ENCODE measurements around the gene ABCC3.

The ABCC3 gene

GRCh38 chr17:50664788-50665458 is 30.2 kb downstream of the ABCC3 start:
- ATAC-seq (replicated peaks) (no peak), DNase-seq (no peak)
- peaks cover 3% of the 10 kb centered on the region in 2 donors for H3K4me1 Mint-ChIP-seq (ENCODE audit: low read depth in 2 of 2)
- H3K27me3 Mint-ChIP-seq = peaks cover 13% of the 10 kb centered on the region in 2 donors
- no peaks in the 10 kb centered on the region for H3K9me3 Mint-ChIP-seq
- H3K36me3 Mint-ChIP-seq (ENCODE audit: insufficient read depth) = no peaks in the 10 kb centered on the region
- no peak overlapping the region for H3K4me3 Mint-ChIP-seq
- H3K27ac Mint-ChIP-seq = no peak overlapping the region

- DNase-seq (no peak), ATAC-seq (replicated peaks) (no peak)
- Mint-ChIP-seq H3K27me3 (peaks cover 6 to 8% of the 10 kb centered on the region in 2 donors), H3K27ac (no peak overlapping the region), H3K4me1 (ENCODE audit: low read depth in 2 of 2) (peaks cover 3% of the 10 kb centered on the region in 2 donors), H3K4me3 (no peak overlapping the region), H3K9me3 (no peaks in the 10 kb centered on the region), H3K36me3 (ENCODE audit: insufficient read depth) (no peaks in the 10 kb centered on the region)
Measured at GRCh38 chr17:50665838-50666237, 31.2 kb downstream of the ABCC3 start.

- no peak overlapping the region for H3K27ac Mint-ChIP-seq
- DNase-seq (no peak), ATAC-seq (replicated peaks) (no peak)
- H3K36me3 Mint-ChIP-seq (ENCODE audit: insufficient read depth) = no peaks in the 10 kb centered on the region
- peaks cover 3% of the 10 kb centered on the region in 2 donors for H3K4me1 Mint-ChIP-seq (ENCODE audit: low read depth in 2 of 2)
- H3K9me3 Mint-ChIP-seq = no peaks in the 10 kb centered on the region
- no peak overlapping the region for H3K4me3 Mint-ChIP-seq
- H3K27me3 Mint-ChIP-seq = peaks cover under 1 to 6% of the 10 kb centered on the region in 2 donors
Measured at GRCh38 chr17:50666316-50666715, 31.6 kb downstream of the ABCC3 start.

GRCh38 chr17:50667259-50668024 is 32.8 kb downstream of the ABCC3 start:
- no peak for ATAC-seq (replicated peaks)
- no peak for DNase-seq
- Mint-ChIP-seq H3K27ac (no peak overlapping the region), H3K4me3 (no peak overlapping the region), H3K4me1 (ENCODE audit: low read depth in 2 of 2) (no peaks in the 10 kb centered on the region), H3K9me3 (no peaks in the 10 kb centered on the region), H3K36me3 (ENCODE audit: insufficient read depth) (no peaks in the 10 kb centered on the region), H3K27me3 (no peaks in the 10 kb centered on the region)

- Mint-ChIP-seq H3K9me3 (no peaks in the 10 kb centered on the region), H3K27me3 (no peaks in the 10 kb centered on the region), H3K4me3 (no peak overlapping the region), H3K27ac (no peak overlapping the region), H3K4me1 (ENCODE audit: low read depth in 2 of 2) (no peaks in the 10 kb centered on the region), H3K36me3 (ENCODE audit: insufficient read depth) (no peaks in the 10 kb centered on the region)
- ATAC-seq (replicated peaks) (no peak), DNase-seq (no peak)
Measured at GRCh38 chr17:50668025-50668837, 33.5 kb downstream of the ABCC3 start.

- H3K36me3 Mint-ChIP-seq (ENCODE audit: insufficient read depth) = no peaks in the 10 kb centered on the region
- DNase-seq = no peak
- H3K27me3 Mint-ChIP-seq = no peaks in the 10 kb centered on the region
- H3K27ac Mint-ChIP-seq = no peak overlapping the region
- H3K4me1 Mint-ChIP-seq (ENCODE audit: low read depth in 2 of 2) = no peaks in the 10 kb centered on the region
- ATAC-seq (replicated peaks) = no peak
- no peak overlapping the region for H3K4me3 Mint-ChIP-seq
- no peaks in the 10 kb centered on the region for H3K9me3 Mint-ChIP-seq
Measured at GRCh38 chr17:50668838-50669581, 34.3 kb downstream of the ABCC3 start.

GRCh38 chr17:50672071-50672470 is 37.4 kb downstream of the ABCC3 start:
- no peaks in the 10 kb centered on the region for H3K4me1 Mint-ChIP-seq (ENCODE audit: low read depth in 2 of 2)
- ATAC-seq (replicated peaks) (no peak), DNase-seq (no peak)
- no peak overlapping the region for H3K27ac Mint-ChIP-seq
- no peaks in the 10 kb centered on the region for H3K9me3 Mint-ChIP-seq
- H3K27me3 Mint-ChIP-seq = peaks cover 5 to 14% of the 10 kb centered on the region in 2 donors
- H3K4me3 Mint-ChIP-seq = no peak overlapping the region
- no peaks in the 10 kb centered on the region for H3K36me3 Mint-ChIP-seq (ENCODE audit: insufficient read depth)

- Mint-ChIP-seq H3K4me3 (no peak overlapping the region), H3K9me3 (no peaks in the 10 kb centered on the region), H3K27me3 (peaks cover 7 to 23% of the 10 kb centered on the region in 2 donors), H3K4me1 (ENCODE audit: low read depth in 2 of 2) (no peaks in the 10 kb centered on the region), H3K27ac (no peak overlapping the region), H3K36me3 (ENCODE audit: insufficient read depth) (no peaks in the 10 kb centered on the region)
- ATAC-seq (replicated peaks) (no peak), DNase-seq (no peak)
Measured at GRCh38 chr17:50672831-50673551, 38.3 kb downstream of the ABCC3 start.

GRCh38 chr17:50675190-50675589 is 40.5 kb downstream of the ABCC3 start:
- ATAC-seq (replicated peaks) (no peak), DNase-seq (no peak)
- H3K27ac Mint-ChIP-seq = no peak overlapping the region
- H3K4me1 Mint-ChIP-seq (ENCODE audit: low read depth in 2 of 2) = no peaks in the 10 kb centered on the region
- no peaks in the 10 kb centered on the region for H3K9me3 Mint-ChIP-seq
- H3K36me3 Mint-ChIP-seq (ENCODE audit: insufficient read depth) = no peaks in the 10 kb centered on the region
- H3K4me3 Mint-ChIP-seq = no peak overlapping the region
- peaks cover 22 to 40% of the 10 kb centered on the region in 2 donors for H3K27me3 Mint-ChIP-seq

- Mint-ChIP-seq H3K9me3 (no peaks in the 10 kb centered on the region), H3K36me3 (ENCODE audit: insufficient read depth) (no peaks in the 10 kb centered on the region), H3K27ac (no peak overlapping the region), H3K4me1 (ENCODE audit: low read depth in 2 of 2) (no peaks in the 10 kb centered on the region), H3K27me3 (peaks cover 27 to 45% of the 10 kb centered on the region in 2 donors), H3K4me3 (no peak overlapping the region)
- ATAC-seq (replicated peaks) = no peak
- DNase-seq = no peak
Measured at GRCh38 chr17:50675627-50676026, 40.9 kb downstream of the ABCC3 start.

GRCh38 chr17:50676065-50676975 is 41.6 kb downstream of the ABCC3 start:
- ATAC-seq (replicated peaks) = no peak
- no peak for DNase-seq
- Mint-ChIP-seq H3K36me3 (ENCODE audit: insufficient read depth) (no peaks in the 10 kb centered on the region), H3K4me1 (ENCODE audit: low read depth in 2 of 2) (peaks cover 3% of the 10 kb centered on the region in 2 donors), H3K27ac (no peak overlapping the region), H3K9me3 (no peaks in the 10 kb centered on the region), H3K4me3 (no peak overlapping the region), H3K27me3 (peaks cover 34 to 52% of the 10 kb centered on the region in 2 donors)

GRCh38 chr17:50677851-50678375 is 43.2 kb downstream of the ABCC3 start:
- Mint-ChIP-seq H3K9me3 (no peaks in the 10 kb centered on the region), H3K36me3 (ENCODE audit: insufficient read depth) (no peaks in the 10 kb centered on the region), H3K4me1 (ENCODE audit: low read depth in 2 of 2) (peaks cover 5% of the 10 kb centered on the region in 2 donors), H3K27me3 (peaks cover 48 to 67% of the 10 kb centered on the region in 2 donors), H3K27ac (no peak overlapping the region), H3K4me3 (no peak overlapping the region)
- ATAC-seq (replicated peaks) (no peak), DNase-seq (no peak)

Measured in effector memory CD8-positive, alpha-beta T cell (primary cell).